Activated CD8-positive, alpha-beta T cell treated with anti-CD3 and anti-CD28 coated beads for 36 hours (primary cell): ENCODE results near the gene MKNK2. TPM values are rescaled to one million over a fixed set of nuclear protein-coding genes. Genes with fewer than 3 reads are reported as not detected.

Source experiments
- ATAC-seq: fragments of 200-7000 bp; cut with Tn5 transposase; one replicate; pipeline ENCODE4 v1.10.0; 2021; ENCODE audit warnings: mild to moderate bottlenecking, moderate library complexity
- CTCF ChIA-PET: fragments of 350-600 bp; sonication (Branson Sonifier 250); formaldehyde crosslinking; loops from one replicate; lab custom pipeline; 2021; ENCODE audit warnings: antibody characterized with exemption; lab: Charles Lee
- POLR2A ChIA-PET: fragments of 350-600 bp; sonication (Branson Sonifier 250); formaldehyde crosslinking; loops from one replicate; lab custom pipeline; 2021; ENCODE audit warnings: antibody characterized with exemption; lab: Charles Lee
- DNase-seq: peaks from one replicate; pipeline ENCODE4 v3.0.0-alpha.2; 2020
- H3K27ac Mint-ChIP-seq: one replicate; pipeline ENCODE4 v1.8.0; 2021; ENCODE audit warnings: mild to moderate bottlenecking, mixed read lengths
- H3K27me3 Mint-ChIP-seq: one replicate; pipeline ENCODE4 v1.8.0; 2021; ENCODE audit warnings: mixed read lengths
- H3K36me3 Mint-ChIP-seq: one replicate; pipeline ENCODE4 v1.8.0; 2021; ENCODE audit warnings: low read depth, mixed read lengths
- H3K4me1 Mint-ChIP-seq: one replicate; pipeline ENCODE4 v1.8.0; 2021; ENCODE audit warnings: low read depth, mixed read lengths
- H3K4me3 Mint-ChIP-seq: one replicate; pipeline ENCODE4 v1.8.0; 2021; ENCODE audit warnings: mild to moderate bottlenecking, moderate library complexity, mixed read lengths
- H3K9me3 Mint-ChIP-seq: one replicate; pipeline ENCODE4 v1.8.0; 2021; ENCODE audit warnings: mixed read lengths
- intact Hi-C: fragments of 100-400 bp; cut with micrococcal nuclease; formaldehyde crosslinking; loops from one replicate; pipeline ENCODE4 v1.10.0; 2022
- total RNA-seq, 2 experiments: library from RNA; stranded (reverse); gene quantifications; one replicate each; pipeline ENCODE4 v1.2.3, GENCODE V29; 2021
- TF ChIP-seq, protein P1 (sequence below): fragments of 200-600 bp; IDR thresholded peaks from one replicate; pipeline ENCODE4 v1.8.0; 2022; ENCODE audit warnings: antibody characterized with exemption, mild to moderate bottlenecking

MKNK2 gene
- total RNA-seq, 2 experiments from 2014 or later: 323 to 327 TPM

DNA sequence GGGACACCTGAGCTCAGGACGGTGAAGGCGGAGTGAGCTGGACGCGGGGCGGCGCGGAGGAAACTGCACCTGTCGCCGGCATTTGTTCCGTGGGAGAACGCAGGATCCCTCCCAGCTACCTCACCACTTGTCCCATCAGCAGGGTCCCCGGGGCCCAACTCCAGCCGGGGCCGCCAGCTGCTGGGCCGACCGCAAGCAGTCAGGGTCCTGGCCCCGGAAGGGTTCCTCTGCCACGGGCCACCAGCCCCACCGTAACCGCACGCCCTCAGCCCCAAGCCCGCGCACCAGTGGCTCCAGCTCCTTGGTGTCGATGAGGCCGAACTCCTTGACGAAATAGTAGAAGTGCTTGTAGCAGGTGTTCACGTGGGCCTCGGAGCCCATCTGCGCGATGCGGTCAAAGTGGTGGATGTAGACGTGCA, 25.5 kb upstream of the MKNK2 start:
- DNase-seq (no peak), ATAC-seq (no peak)
- CTCF ChIA-PET: interaction anchor here (1.0 kb wide), 1 partner anchor 24 kb away, joined by 3 read pairs; no protein-coding TSS in a partner anchor
- peak overlapping the region; percentile 20 for H3K27ac Mint-ChIP-seq
- TF ChIP-seq, protein P1, sequence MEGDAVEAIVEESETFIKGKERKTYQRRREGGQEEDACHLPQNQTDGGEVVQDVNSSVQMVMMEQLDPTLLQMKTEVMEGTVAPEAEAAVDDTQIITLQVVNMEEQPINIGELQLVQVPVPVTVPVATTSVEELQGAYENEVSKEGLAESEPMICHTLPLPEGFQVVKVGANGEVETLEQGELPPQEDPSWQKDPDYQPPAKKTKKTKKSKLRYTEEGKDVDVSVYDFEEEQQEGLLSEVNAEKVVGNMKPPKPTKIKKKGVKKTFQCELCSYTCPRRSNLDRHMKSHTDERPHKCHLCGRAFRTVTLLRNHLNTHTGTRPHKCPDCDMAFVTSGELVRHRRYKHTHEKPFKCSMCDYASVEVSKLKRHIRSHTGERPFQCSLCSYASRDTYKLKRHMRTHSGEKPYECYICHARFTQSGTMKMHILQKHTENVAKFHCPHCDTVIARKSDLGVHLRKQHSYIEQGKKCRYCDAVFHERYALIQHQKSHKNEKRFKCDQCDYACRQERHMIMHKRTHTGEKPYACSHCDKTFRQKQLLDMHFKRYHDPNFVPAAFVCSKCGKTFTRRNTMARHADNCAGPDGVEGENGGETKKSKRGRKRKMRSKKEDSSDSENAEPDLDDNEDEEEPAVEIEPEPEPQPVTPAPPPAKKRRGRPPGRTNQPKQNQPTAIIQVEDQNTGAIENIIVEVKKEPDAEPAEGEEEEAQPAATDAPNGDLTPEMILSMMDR: no peak
- peaks cover 75% of the 10 kb centered on the region for H3K36me3 Mint-ChIP-seq
- intact Hi-C loops: no loop called here
- POLR2A ChIA-PET: no interaction called here
- H3K27me3 Mint-ChIP-seq: no peaks in the 10 kb centered on the region
- H3K4me3 Mint-ChIP-seq: no peak overlapping the region
- H3K4me1 Mint-ChIP-seq: peaks cover 27% of the 10 kb centered on the region
- H3K9me3 Mint-ChIP-seq: no peaks in the 10 kb centered on the region

- Mint-ChIP-seq H3K9me3 (no peaks in the 10 kb centered on the region), H3K27me3 (no peaks in the 10 kb centered on the region), H3K27ac (peak overlapping the region; percentile 69), H3K4me1 (peaks cover 8% of the 10 kb centered on the region), H3K36me3 (peaks cover 56% of the 10 kb centered on the region), H3K4me3 (no peak overlapping the region)
- ChIA-PET CTCF (interaction anchor here (0.7 kb wide), 1 partner anchor 12 kb away, joined by 3 read pairs; no protein-coding TSS in a partner anchor), POLR2A (interaction anchor here (1.2 to 1.7 kb wide), 3 partner anchors 10 to 44 kb away, joined by 3 to 7 read pairs (median 3); no protein-coding TSS in a partner anchor)
- intact Hi-C loops: no loop called here
- ATAC-seq (no peak), DNase-seq (no peak)
- TF ChIP-seq, protein P1: no peak
Observed at GRCh38 chr19:2072757-2073551, 21.9 kb upstream of the MKNK2 start.

DNA sequence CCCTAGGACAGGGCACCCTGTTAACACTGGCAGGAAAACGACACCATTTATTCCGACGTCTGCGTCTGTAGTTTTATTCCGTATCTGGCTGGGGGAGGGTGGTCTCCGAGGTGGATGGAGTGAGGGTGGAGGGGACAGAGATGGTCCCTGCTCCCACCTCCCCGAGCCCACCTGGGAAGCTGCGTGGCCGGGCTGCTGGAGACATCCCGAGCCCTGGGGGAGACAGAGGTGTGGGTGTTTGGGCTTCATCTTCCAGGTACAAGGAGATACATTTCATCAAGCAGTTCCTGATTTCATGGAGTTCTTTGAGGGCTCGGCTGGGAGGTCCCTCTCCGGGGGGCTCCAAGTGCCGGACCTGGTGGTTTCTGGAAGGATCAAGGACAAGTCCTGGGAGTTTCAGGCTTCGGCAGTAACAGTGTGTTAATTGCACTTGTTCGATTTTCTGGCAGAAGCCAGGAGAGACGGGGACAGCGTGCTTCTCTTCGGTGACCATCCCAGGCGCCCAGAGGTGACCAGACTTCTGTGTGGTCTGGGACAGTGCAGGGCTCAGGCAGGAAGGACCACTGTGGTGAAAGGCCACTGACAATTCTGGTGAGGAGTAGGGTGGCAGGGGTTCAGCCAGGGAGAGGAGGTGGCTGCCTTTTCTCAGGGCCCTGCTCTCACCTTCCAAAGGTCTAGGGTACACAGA, 20.1 kb upstream of the MKNK2 start:
- DNase-seq: no peak
- Mint-ChIP-seq H3K27me3 (no peaks in the 10 kb centered on the region), H3K27ac (peak overlapping the region; percentile 57), H3K9me3 (no peaks in the 10 kb centered on the region), H3K4me1 (peaks cover 8% of the 10 kb centered on the region), H3K36me3 (peaks cover 42% of the 10 kb centered on the region), H3K4me3 (no peak overlapping the region)
- intact Hi-C loops: no loop called here
- POLR2A ChIA-PET: interaction anchor here (1.1 to 3.0 kb wide), 3 partner anchors 9 to 19 kb away, joined by 4 to 10 read pairs (median 9); no protein-coding TSS in a partner anchor
- CTCF ChIA-PET: no interaction called here
- TF ChIP-seq, protein P1: no peak
- ATAC-seq: no peak

DNA sequence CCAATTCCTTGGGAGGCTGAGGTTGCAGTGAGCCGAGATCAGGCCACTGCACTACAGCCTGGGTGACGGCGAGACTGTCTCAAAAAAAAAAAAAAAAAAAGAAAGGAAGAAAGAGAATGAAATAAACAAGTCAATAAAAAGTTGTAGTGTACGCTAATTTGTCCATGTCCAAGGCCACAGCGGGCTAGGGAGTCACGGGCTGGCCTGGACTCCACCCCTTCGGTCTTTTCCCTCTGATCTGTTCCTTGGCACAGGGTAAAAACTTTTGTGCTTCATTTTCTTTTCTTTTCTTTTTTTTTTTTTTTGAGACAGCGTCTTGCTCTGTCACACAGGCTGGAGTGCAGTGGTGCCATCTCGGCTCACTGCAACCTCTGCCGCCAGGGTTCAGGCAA, 19.4 kb upstream of the MKNK2 start:
- Mint-ChIP-seq H3K4me1 (peaks cover 8% of the 10 kb centered on the region), H3K4me3 (no peak overlapping the region), H3K36me3 (peaks cover 38% of the 10 kb centered on the region), H3K27ac (no peak overlapping the region), H3K27me3 (no peaks in the 10 kb centered on the region), H3K9me3 (no peaks in the 10 kb centered on the region)
- no peak for ATAC-seq
- ChIA-PET CTCF (interaction anchor here (0.7 to 2.7 kb wide), 15 partner anchors 9 to 173 kb away, joined by 3 to 25 read pairs (median 5); no protein-coding TSS in a partner anchor), POLR2A (interaction anchor here (0.6 to 3.0 kb wide), 9 partner anchors 8 to 36 kb away, joined by 3 to 10 read pairs (median 4); partner anchors contain the start of gene IZUMO4)
- DNase-seq: no peak
- intact Hi-C loops: no loop called here
- TF ChIP-seq, protein P1: no peak
